HL-60/S4 treated with retinoic acid at 250 ng/mL for 4 days and 3 days (cell line): ENCODE measurements around the gene FRMD5.
"Not testable (repeated sequence)": the region's sequence is repeated elsewhere in the genome, so short reads cannot be mapped to it uniquely, and the experiment has no call there.

ENCODE experiments used
- in situ Hi-C: fragments of 300-500 bp; cut with MboI; formaldehyde crosslinking; loops from 2 replicates; pipeline ENCODE4 v1.7.0; 2022; ENCODE audit warnings: low sequenced_read_pairs

The FRMD5 gene

GRCh38 chr15:44195151-44195740, at the start of gene FRMD5:
Gene FRMD5 (minus strand): TSS chr15:44195271.
- in situ Hi-C loops = no loop called here

- in situ Hi-C loops = no loop called here
Observed at GRCh38 chr15:44243829-44244228, 48.8 kb upstream of the FRMD5 start.

GRCh38 chr15:44243141-44243540, 48.1 kb upstream of the FRMD5 start:
- in situ Hi-C loops = no loop called here

GRCh38 chr15:44231842-44232241, 36.8 kb upstream of the FRMD5 start:
- in situ Hi-C loops = no loop called here

GRCh38 chr15:44229301-44229700, 34.2 kb upstream of the FRMD5 start:
- in situ Hi-C loops = not testable (repeated sequence)

- in situ Hi-C loops = no loop called here
Observed at GRCh38 chr15:44227584-44227983, 32.5 kb upstream of the FRMD5 start.

GRCh38 chr15:44227001-44227400, 31.9 kb upstream of the FRMD5 start:
- in situ Hi-C loops = not testable (repeated sequence)

- in situ Hi-C loops = no loop called here
Observed at GRCh38 chr15:44222478-44222877, 27.4 kb upstream of the FRMD5 start.

- in situ Hi-C loops = no loop called here
Observed at GRCh38 chr15:44219073-44219472, 24.0 kb upstream of the FRMD5 start.

- in situ Hi-C loops = no loop called here
Observed at GRCh38 chr15:44216958-44217357, 21.9 kb upstream of the FRMD5 start.

- in situ Hi-C loops = no loop called here
Observed at GRCh38 chr15:44215594-44215993, 20.5 kb upstream of the FRMD5 start.

- in situ Hi-C loops = no loop called here
Observed at GRCh38 chr15:44208956-44209355, 13.9 kb upstream of the FRMD5 start.

- in situ Hi-C loops = no loop called here
Observed at GRCh38 chr15:44207643-44208042, 12.6 kb upstream of the FRMD5 start.

GRCh38 chr15:44199393-44199792, 4.3 kb upstream of the FRMD5 start:
- in situ Hi-C loops = no loop called here

- in situ Hi-C loops = no loop called here
Observed at GRCh38 chr15:44194323-44195150, 534 bp downstream of the FRMD5 start.

GRCh38 chr15:44193651-44194322, 1.3 kb downstream of the FRMD5 start:
- in situ Hi-C loops = no loop called here

- in situ Hi-C loops = no loop called here
Observed at GRCh38 chr15:44188795-44189194, 6.3 kb downstream of the FRMD5 start.

GRCh38 chr15:44186705-44187104, 8.4 kb downstream of the FRMD5 start:
- in situ Hi-C loops = no loop called here

GRCh38 chr15:44183363-44183762, 11.7 kb downstream of the FRMD5 start:
- in situ Hi-C loops = no loop called here

- in situ Hi-C loops = no loop called here
Observed at GRCh38 chr15:44181410-44181809, 13.7 kb downstream of the FRMD5 start.

- in situ Hi-C loops = no loop called here
Observed at GRCh38 chr15:44177139-44177538, 17.9 kb downstream of the FRMD5 start.

GRCh38 chr15:44173813-44174212, 21.3 kb downstream of the FRMD5 start:
- in situ Hi-C loops = no loop called here
